CD4-positive, alpha-beta T cell (primary cell): ENCODE measurements around the gene SLFN12L. TPM values are rescaled to one million over a fixed set of nuclear protein-coding genes. Genes with fewer than 3 reads are reported as not detected.

Source experiments
- ATAC-seq: fragments of 200-7000 bp; cut with Tn5 transposase; one replicate; pipeline ENCODE4 v1.10.0; 2022; ENCODE audit warnings: mild to moderate bottlenecking; ENCODE audit not compliant: poor library complexity
- CTCF ChIA-PET: fragments of 350-600 bp; sonication (Branson Sonifier 250); formaldehyde crosslinking; loops from one replicate; lab custom pipeline; 2021; ENCODE audit warnings: antibody characterized with exemption, inconsistent platforms; lab: Charles Lee
- POLR2A ChIA-PET: fragments of 350-600 bp; sonication (Branson Sonifier 250); formaldehyde crosslinking; loops from one replicate; lab custom pipeline; 2021; ENCODE audit warnings: antibody characterized with exemption, inconsistent platforms; lab: Charles Lee
- DNase-seq, 14 experiments: peaks; one replicate each; pipeline ENCODE4 v3.0.0-alpha.2; 2013 to 2020; ENCODE audit warnings: mixed read lengths in 2 of 14
- H3K27ac ChIP-seq, 2 donors: one replicate each; pipeline versions ENCODE4 v1.5.1 to v1.7.0; 2013; ENCODE audit warnings: low read length in 2 of 2, low read depth in 1 of 2, mild to moderate bottlenecking in 1 of 2
- H3K27me3 ChIP-seq, 2 experiments: 1 replicate in 1 of 2; 2 replicates in 1 of 2; pipeline versions ENCODE4 v1.6.1 to v1.7.0; 2013; ENCODE audit warnings: low read length in 2 of 2, control low read depth in 1 of 2, mild to moderate bottlenecking in 1 of 2, moderate library complexity in 1 of 2; ENCODE audit not compliant: insufficient read depth in 2 of 2, control insufficient read depth in 1 of 2
- H3K36me3 ChIP-seq: one replicate; pipeline ENCODE4 v1.6.1; 2013; ENCODE audit warnings: low read length, control low read depth; ENCODE audit not compliant: insufficient read depth
- H3K4me1 ChIP-seq: one replicate; pipeline ENCODE4 v1.6.1; 2013; ENCODE audit warnings: low read length, control low read depth; ENCODE audit not compliant: insufficient read depth
- H3K4me3 ChIP-seq: one replicate; pipeline ENCODE4 v1.5.1; 2013; ENCODE audit warnings: mild to moderate bottlenecking, low read length, moderate library complexity
- H3K9me3 ChIP-seq, 2 experiments: 1 replicate in 1 of 2; 2 replicates in 1 of 2; pipeline versions ENCODE4 v1.6.1 to v1.7.0; 2013; ENCODE audit warnings: low read length in 2 of 2, mild to moderate bottlenecking in 2 of 2, control low read depth in 1 of 2, moderate library complexity in 1 of 2; ENCODE audit not compliant: control insufficient read depth in 1 of 2, insufficient read depth in 1 of 2
- H3K27ac Mint-ChIP-seq: one replicate; pipeline ENCODE4 v1.8.0; 2020; ENCODE audit warnings: mixed read lengths
- H3K27me3 Mint-ChIP-seq: one replicate; pipeline ENCODE4 v1.8.0; 2021; ENCODE audit warnings: mixed read lengths
- H3K36me3 Mint-ChIP-seq: one replicate; pipeline ENCODE4 v1.8.0; 2021; ENCODE audit warnings: low read depth, mixed read lengths
- H3K4me1 Mint-ChIP-seq: one replicate; pipeline ENCODE4 v1.8.0; 2021; ENCODE audit warnings: low read depth, mixed read lengths
- H3K4me3 Mint-ChIP-seq: one replicate; pipeline ENCODE4 v1.8.0; 2020; ENCODE audit warnings: mild to moderate bottlenecking, mixed read lengths
- H3K9me3 Mint-ChIP-seq: one replicate; pipeline ENCODE4 v1.8.0; 2020; ENCODE audit warnings: mixed read lengths
- CTCF ChIP-seq: fragments of 200-600 bp; IDR thresholded peaks from one replicate; pipeline ENCODE4 v1.8.0; 2022; ENCODE audit warnings: antibody characterized with exemption, mild to moderate bottlenecking
- intact Hi-C, 2 experiments: fragments of 100-400 bp; cut with DNase I in 1 of 2; cut with micrococcal nuclease in 1 of 2; formaldehyde crosslinking; loops; one replicate each; pipeline versions ENCODE4 v1.15.1 to v1.9.0; 2023 to 2025; cut with DNase I, micrococcal nuclease
- total RNA-seq, 174 experiments: library from RNA in 2 of 174; stranded (reverse) in 2 of 174; gene quantifications; one replicate each; pipeline ENCODE4 v1.2.3 and lab custom pipeline; 2021 to 2026

The SLFN12L gene
- total RNA-seq, 2 experiments from 2014 or later, result 23.4 to 24.3 TPM

- H3K36me3 ChIP-seq, result no peaks in the 10 kb centered on the region
- Mint-ChIP-seq H3K9me3 (no peaks in the 10 kb centered on the region), H3K4me1 (no peaks in the 10 kb centered on the region), H3K27ac (no peak overlapping the region), H3K4me3 (no peak overlapping the region), H3K27me3 (peaks cover 13% of the 10 kb centered on the region), H3K36me3 (no peaks in the 10 kb centered on the region)
- no peak overlapping the region for H3K4me3 ChIP-seq
- DNase-seq (no peak), ATAC-seq (no peak)
- peaks cover 0 to 5% of the 10 kb centered on the region in 2 experiments for H3K27me3 ChIP-seq
- ChIA-PET POLR2A (no interaction called here), CTCF (no interaction called here)
- H3K4me1 ChIP-seq, result no peaks in the 10 kb centered on the region
- H3K9me3 ChIP-seq, result no peaks in the 10 kb centered on the region
- H3K27ac ChIP-seq, result no peak overlapping the region
- no peak for TF ChIP-seq CTCF
- intact Hi-C loops, result loop anchor here in 1 of 2 experiments (5.0 kb wide), 1 partner anchor 188 kb away; no protein-coding TSS in a partner anchor
These were observed 22.2 kb upstream of the SLFN12L start for GRCh38 chr17:35559495-35560210.

GRCh38 chr17:35557353-35557752 lies 19.9 kb upstream of the SLFN12L start:
- CTCF ChIA-PET, result no interaction called here
- intact Hi-C loops, result loop anchor here in 1 of 2 experiments (5.0 kb wide), 1 partner anchor 190 kb away; no protein-coding TSS in a partner anchor
- Histone ChIP-seq H3K36me3 (no peaks in the 10 kb centered on the region), H3K4me1 (no peaks in the 10 kb centered on the region), H3K27ac (no peak overlapping the region), H3K4me3 (no peak overlapping the region), H3K9me3 (no peaks in the 10 kb centered on the region), H3K27me3 (peaks cover 0 to 5% of the 10 kb centered on the region in 2 experiments)
- no peak for TF ChIP-seq CTCF
- H3K4me3 Mint-ChIP-seq, result no peak overlapping the region
- no peak overlapping the region for H3K27ac Mint-ChIP-seq
- ATAC-seq, result no peak
- H3K9me3 Mint-ChIP-seq, result no peaks in the 10 kb centered on the region
- H3K27me3 Mint-ChIP-seq, result peaks cover 8% of the 10 kb centered on the region
- POLR2A ChIA-PET, result no interaction called here
- DNase-seq, result no peak
- no peaks in the 10 kb centered on the region for H3K36me3 Mint-ChIP-seq
- no peaks in the 10 kb centered on the region for H3K4me1 Mint-ChIP-seq

GRCh38 chr17:35555691-35556090 lies 18.2 kb upstream of the SLFN12L start:
- TF ChIP-seq CTCF, result no peak
- DNase-seq (peak in 1 of 14 experiments; percentile 34), ATAC-seq (no peak)
- Histone ChIP-seq H3K27me3 (peaks cover 0 to 5% of the 10 kb centered on the region in 2 experiments), H3K9me3 (no peaks in the 10 kb centered on the region), H3K27ac (no peak overlapping the region), H3K36me3 (no peaks in the 10 kb centered on the region), H3K4me1 (no peaks in the 10 kb centered on the region), H3K4me3 (no peak overlapping the region)
- POLR2A ChIA-PET, result no interaction called here
- Mint-ChIP-seq H3K9me3 (no peaks in the 10 kb centered on the region), H3K4me3 (no peak overlapping the region), H3K27ac (no peak overlapping the region), H3K4me1 (no peaks in the 10 kb centered on the region), H3K36me3 (no peaks in the 10 kb centered on the region), H3K27me3 (peaks cover 8% of the 10 kb centered on the region)
- intact Hi-C loops, result loop anchor here in 1 of 2 experiments (5.0 kb wide), 1 partner anchor 192 kb away; no protein-coding TSS in a partner anchor
- CTCF ChIA-PET, result interaction anchor here (0.8 kb wide), 1 partner anchor 57 kb away, joined by 3 read pairs; no protein-coding TSS in a partner anchor
